K562 (cell line): ENCODE data around the gene IL10RB. TPM values are rescaled to one million over a fixed set of nuclear protein-coding genes. Genes with fewer than 3 reads are reported as not detected.

Source experiments
- ATAC-seq: fragments of 200-7000 bp; cut with Tn5 transposase; 3 replicates; pipeline ENCODE4 v1.9.1; 2020; ENCODE audit warnings: moderate library complexity
- BruUV-seq: library from RNA; stranded (reverse); fragments of 400-500 nt; replicated peaks from 2 replicates; lab custom pipeline; 2021; lab: Mats Ljungman, UMichigan
- CTCF ChIA-PET: fragments of 300-600 bp; formaldehyde crosslinking; extraction: SDS; loops from one replicate; lab custom pipeline; 2021; ENCODE audit warnings: low intra/inter-chr PET ratio; lab: Yijun Ruan, JAX
- POLR2A ChIA-PET: fragments of 300-600, 350-650 bp; sonication (Branson Sonifier 250); formaldehyde crosslinking; extraction: SDS; loops from one replicate; lab custom pipeline; 2021; ENCODE audit warnings: antibody characterized with exemption, inconsistent platforms; lab: Yijun Ruan, JAX
- DNase-seq, 4 experiments: peaks; one replicate each; pipeline versions ENCODE4 v3.0.0 to v3.0.0-alpha.2; 2011 to 2018; ENCODE audit warnings: low spot score in 3 of 4, mixed read lengths in 3 of 4; ENCODE audit errors: extremely low read depth in 1 of 4
- FAIRE-seq: peaks from 2 replicates; lab custom pipeline; 2011; peaks lifted over from hg19 to GRCh38; lab: Jason Lieb, UNC
- H2AFZ ChIP-seq: 2 replicates; pipeline ENCODE4 v1.6.0; 2011; ENCODE audit warnings: low read depth, low read length, control low read depth, inconsistent platforms
- H3K27ac ChIP-seq: fragments of 200-600 bp; 3 replicates; pipeline ENCODE4 v1.8.0; 2011; ENCODE audit warnings: low read depth, mild to moderate bottlenecking, control low read depth, inconsistent platforms, low read length, moderate library complexity, mixed read lengths; ENCODE audit errors: extremely low read depth
- H3K27me3 ChIP-seq, 2 experiments: fragments of 300-600 bp in 1 of 2; 2 replicates in 1 of 2; 3 replicates in 1 of 2; pipeline versions ENCODE4 v1.6.0 to v1.8.0; 2011; ENCODE audit warnings: inconsistent platforms in 2 of 2, low read length in 2 of 2, mild to moderate bottlenecking in 1 of 2, mixed read lengths in 1 of 2, moderate library complexity in 1 of 2; ENCODE audit not compliant: control insufficient read depth in 2 of 2, insufficient read depth in 2 of 2
- H3K36me3 ChIP-seq: fragments of 300-600 bp; 3 replicates; pipeline ENCODE4 v1.8.0; 2011; ENCODE audit warnings: mild to moderate bottlenecking, low read length, inconsistent platforms; ENCODE audit not compliant: control insufficient read depth, insufficient read depth
- H3K4me1 ChIP-seq, 2 experiments: fragments of 200-600 bp in 1 of 2; replicated peaks in 1 of 2; 2 replicates in 1 of 2; 3 replicates in 1 of 2; pipeline versions ENCODE4 v1.5.1 to v1.8.0; 2011; ENCODE audit warnings: inconsistent platforms in 2 of 2, low read length in 2 of 2, mild to moderate bottlenecking in 1 of 2, mixed read lengths in 1 of 2, moderate library complexity in 1 of 2; ENCODE audit not compliant: control insufficient read depth in 2 of 2, insufficient read depth in 2 of 2
- H3K4me2 ChIP-seq: 2 replicates; pipeline ENCODE4 v1.6.1; 2011; ENCODE audit warnings: low read length, control low read depth, inconsistent platforms, mixed read lengths; ENCODE audit not compliant: insufficient read depth
- H3K4me3 ChIP-seq: fragments of 200-600 bp; sonication (generic), shearing (Covaris generic); 2 replicates; pipeline ENCODE4 v1.5.1; 2016; ENCODE audit warnings: control low read depth, inconsistent platforms
- H3K79me2 ChIP-seq: fragments of 200-600 bp; 3 replicates; pipeline ENCODE4 v1.8.0; 2011; ENCODE audit warnings: low read length, inconsistent platforms; ENCODE audit not compliant: control insufficient read depth, insufficient read depth
- H3K9ac ChIP-seq, 2 experiments: 2 replicates each; pipeline versions ENCODE4 v1.6.0 to v1.6.1; 2011; ENCODE audit warnings: low read depth in 2 of 2, low read length in 2 of 2, control low read depth in 1 of 2, inconsistent platforms in 1 of 2, mild to moderate bottlenecking in 1 of 2, mixed read lengths in 1 of 2; ENCODE audit not compliant: insufficient read depth in 1 of 2
- H3K9me1 ChIP-seq: one replicate; pipeline ENCODE4 v1.6.0; 2011; ENCODE audit warnings: inconsistent platforms, mild to moderate bottlenecking, low read length, moderate library complexity; ENCODE audit not compliant: control insufficient read depth, insufficient read depth
- H3K9me3 ChIP-seq: replicated peaks from 2 replicates; pipeline ENCODE4 v1.5.1; 2011; ENCODE audit warnings: low read depth, low read length, inconsistent platforms; ENCODE audit not compliant: control insufficient read depth, insufficient read depth
- H4K20me1 ChIP-seq: replicated peaks from 2 replicates; pipeline ENCODE4 v1.6.1; 2011; ENCODE audit warnings: low read length, inconsistent platforms, mixed read lengths; ENCODE audit not compliant: control insufficient read depth, insufficient read depth
- ARID2 ChIP-seq: fragments of 450-650 bp; IDR thresholded peaks from 2 replicates; pipeline ENCODE4 v1.6.1; 2017; ENCODE audit warnings: antibody characterized with exemption, mild to moderate bottlenecking
- ASH1L ChIP-seq: fragments of 450-650 bp; IDR thresholded peaks from 2 replicates; pipeline ENCODE4 v1.6.1; 2018; ENCODE audit warnings: borderline replicate concordance, mild to moderate bottlenecking, low read depth; ENCODE audit not compliant: partially characterized antibody
- CBFA2T2 ChIP-seq: fragments of 450-650 bp; conservative IDR thresholded peaks from 2 replicates; pipeline ENCODE4 v1.6.1; 2017; ENCODE audit warnings: mild to moderate bottlenecking
- CBFA2T3 ChIP-seq: fragments of 450-650 bp; IDR thresholded peaks from 2 replicates; pipeline ENCODE4 v1.6.1; 2017
- HNRNPL ChIP-seq: fragments of 200-400 bp; formaldehyde crosslinking; IDR thresholded peaks from 2 replicates; pipeline ENCODE4 v1.6.1; 2017; ENCODE audit warnings: low read depth, mild to moderate bottlenecking, low read length
- HOXB6 ChIP-seq: fragments of 250-450 bp; sonication (Bioruptor Pico); IDR thresholded peaks from 2 replicates; pipeline ENCODE4 v1.5.1; 2022; ENCODE audit warnings: mild to moderate bottlenecking, borderline replicate concordance
- KAT2B ChIP-seq: IDR thresholded peaks from one replicate; pipeline ENCODE4 v1.6.1; 2012; ENCODE audit warnings: low read depth, mild to moderate bottlenecking, control low read depth, inconsistent platforms, low read length, moderate library complexity
- KDM5B ChIP-seq: fragments of 200-600 bp; sonication (generic); IDR thresholded peaks from 2 replicates; pipeline ENCODE4 v1.6.1; 2012; ENCODE audit warnings: low read depth, mild to moderate bottlenecking, moderate library complexity, low read length, control low read depth, inconsistent platforms; ENCODE audit not compliant: insufficient replicate concordance
- RBM39 ChIP-seq: fragments of 200-400 bp; formaldehyde crosslinking; optimal IDR thresholded peaks from 2 replicates; pipeline ENCODE3; 2018; ENCODE audit warnings: low read depth, low read length
- RCOR1 ChIP-seq, 2 experiments: IDR thresholded peaks; 2 replicates each; pipeline ENCODE4 v1.6.1; 2012; ENCODE audit warnings: low read depth in 2 of 2, low read length in 2 of 2, borderline replicate concordance in 1 of 2, improper control_type of control experiment in 1 of 2
- TARDBP ChIP-seq: fragments of 450-650 bp; IDR thresholded peaks from 2 replicates; pipeline ENCODE4 v1.6.1; 2016
- TEAD4 ChIP-seq, 2 experiments: sonication (generic) in 1 of 2; formaldehyde crosslinking in 1 of 2; IDR thresholded peaks; 2 replicates each; pipeline versions ENCODE4 v1.6.1 to v1.8.0; 2012 to 2022; ENCODE audit warnings: borderline replicate concordance in 1 of 2, inconsistent platforms in 1 of 2, low read length in 1 of 2, mild to moderate bottlenecking in 1 of 2, missing genetic modification reagents in 1 of 2
- ZC3H8 ChIP-seq: fragments of 450-650 bp; IDR thresholded peaks from 2 replicates; pipeline ENCODE4 v1.6.1; 2017
- ZNF217 ChIP-seq: sonication (generic); formaldehyde crosslinking; IDR thresholded peaks from 2 replicates; pipeline ENCODE4 v1.8.0; 2022; ENCODE audit warnings: mild to moderate bottlenecking, missing genetic modification reagents
- ZNF263 ChIP-seq: sonication (generic); formaldehyde crosslinking; IDR thresholded peaks from 2 replicates; pipeline ENCODE4 v1.8.0; 2022; ENCODE audit warnings: mild to moderate bottlenecking, missing genetic modification reagents, borderline replicate concordance
- ZNF3 ChIP-seq: fragments of 250-450 bp; sonication (Bioruptor Pico); IDR thresholded peaks from 2 replicates; pipeline ENCODE4 v1.5.0; 2021; ENCODE audit warnings: mild to moderate bottlenecking, moderate library complexity
- ZNF354B ChIP-seq: fragments of 250-450 bp; sonication (Bioruptor Pico); IDR thresholded peaks from 2 replicates; pipeline ENCODE4 v1.4.0; 2020
- ZNF561 ChIP-seq: fragments of 450-650 bp; formaldehyde crosslinking; conservative IDR thresholded peaks from 2 replicates; pipeline ENCODE4 v1.4.0; 2020; ENCODE audit warnings: mild to moderate bottlenecking, moderate library complexity
- ZNF699 ChIP-seq: fragments of 250-450 bp; sonication (Bioruptor Pico); IDR thresholded peaks from 2 replicates; pipeline ENCODE4 v1.8.0; 2021; ENCODE audit warnings: mild to moderate bottlenecking, moderate library complexity; ENCODE audit not compliant: insufficient replicate concordance
- ZNF766 ChIP-seq: fragments of 200-800 bp; sonication (Bioruptor generic); conservative IDR thresholded peaks from 2 replicates; pipeline ENCODE4 v1.6.1; 2016; ENCODE audit warnings: missing genetic modification characterization, missing compliant biosample characterization
- ZNF780A ChIP-seq: fragments of 250-450 bp; sonication (Bioruptor Pico); IDR thresholded peaks from 2 replicates; pipeline ENCODE4 v1.5.0; 2021; ENCODE audit warnings: mild to moderate bottlenecking
- WGBS: fragments of 100-300 bp; shearing (Covaris generic); methylation state at CpG from one replicate; pipeline ENCODE4 v1.1.6; 2016; ENCODE audit warnings: low coverage, mixed read lengths; ENCODE audit not compliant: insufficient coverage; ENCODE audit errors: missing lambda C conversion rate; 5-methylcytosine and 5-hydroxymethylcytosine counted together
- in situ Hi-C: fragments of 300-500 bp; cut with MboI; formaldehyde crosslinking; loops from 4 replicates; pipeline ENCODE4 v1.15.0; 2018; ENCODE audit warnings: inconsistent platforms, mixed read lengths
- intact Hi-C: fragments of 100-400 bp; cut with micrococcal nuclease; formaldehyde crosslinking; loops from 2 replicates; pipeline ENCODE4 v1.14.2; 2022
- polyA plus RNA-seq, 8 experiments: library from polyadenylated mRNA; depleted of rRNA in 4 of 8; stranded (reverse) in 5 of 8; unstranded in 3 of 8; fragments of >200 nt; fragmentation: Nextera tagmentation in 2 of 8; fragmentation: Illumina TruSeq in 1 of 8; extraction: Ambion mirVana in 2 of 8; extraction: Trizol in 1 of 8; gene quantifications; 2 replicates each; pipeline versions ENCODE4 v1.2.1 to v1.2.3, GENCODE V29; 2011 to 2014; ENCODE audit warnings: inconsistent platforms in 1 of 8, missing spikeins in 1 of 8
- total RNA-seq, 7 experiments: library from RNA; depleted of rRNA in 6 of 7; stranded (reverse); fragments of >200 nt in 6 of 7; fragmentation: Illumina TruSeq in 2 of 7; extraction: Trizol in 2 of 7; gene quantifications; 2 replicates each; pipeline versions ENCODE4 v1.2.1 to v1.2.3, GENCODE V29; 2011 to 2021; ENCODE audit warnings: low replicate concordance in 1 of 7
- TF ChIP-seq, protein P1 (sequence below), 3 experiments: fragments of 200-800 bp in 1 of 3; sonication (Bioruptor generic) in 1 of 3; sonication (generic) in 1 of 3; formaldehyde crosslinking in 1 of 3; IDR thresholded peaks; 2 replicates each; pipeline versions ENCODE4 v1.6.1 to v1.8.0; 2016 to 2022; ENCODE audit warnings: mild to moderate bottlenecking in 2 of 3, missing compliant biosample characterization in 2 of 3, missing genetic modification characterization in 2 of 3, missing genetic modification reagents in 1 of 3

The IL10RB gene
- total and polyA plus RNA-seq, 9 of the 15 experiments (the other 6 are each of a cell fraction or from before 2014, with no cell fraction given): 10.9 to 33.8 (median 23.0) TPM

DNA sequence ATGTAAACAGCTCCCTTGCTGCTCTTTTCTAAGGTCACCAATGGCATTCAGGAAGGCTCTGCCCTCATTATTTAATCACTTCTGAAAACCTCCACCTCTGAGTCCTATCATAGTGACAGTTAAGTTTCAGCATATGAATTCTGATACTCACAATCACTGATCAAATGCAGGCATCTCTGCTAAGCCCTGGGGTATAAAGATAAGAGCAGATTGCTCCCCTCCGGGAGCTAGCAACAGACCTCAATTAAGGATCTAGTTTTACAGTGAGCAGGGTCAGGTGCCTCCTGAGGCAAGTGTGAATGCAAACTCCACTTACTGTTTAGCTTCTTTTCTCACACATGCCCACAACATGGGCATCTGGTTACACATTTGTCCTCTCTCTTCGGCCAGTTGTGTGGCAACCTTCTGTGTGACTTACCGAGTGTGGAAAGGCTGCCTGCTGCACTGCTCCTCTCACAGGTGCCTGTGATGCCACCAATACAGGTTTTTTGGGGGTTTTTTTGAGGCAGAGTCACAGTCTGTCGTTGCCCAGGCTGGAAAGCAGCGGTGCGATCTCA, 15.0 kb downstream of the IL10RB start:
- Histone ChIP-seq H3K27me3 (no peaks in the 10 kb centered on the region), H3K79me2 (no peaks in the 10 kb centered on the region), H3K9me3 (no peaks in the 10 kb centered on the region), H3K4me1 (peaks cover 3 to 6% of the 10 kb centered on the region in 2 experiments; a peak in 3 of 5 replicates), H3K27ac (no peak overlapping the region), H3K4me2 (no peak overlapping the region), H3K9ac (no peak overlapping the region), H4K20me1 (no peaks in the 10 kb centered on the region), H3K36me3 (peaks cover 23% of the 10 kb centered on the region; the same call in 2 of the 3 replicates), H3K9me1 (no peaks in the 10 kb centered on the region), H3K4me3 (no peak overlapping the region), H2AFZ (no peak overlapping the region)
- no TSS peak for BruUV-seq
- ATAC-seq (peak; percentile 37), FAIRE-seq (no peak), DNase-seq (no peak)
- intact Hi-C loops (no loop called here), in situ Hi-C loops (no loop called here)
- ChIA-PET POLR2A (interaction anchor here (0.5 to 1.2 kb wide), 5 partner anchors 9 to 751 kb away, joined by 3 to 4 read pairs (median 3); partner anchors contain the start of genes IFNAR1 and IFNAR2), CTCF (interaction anchor here (0.6 kb wide), 1 partner anchor 79 kb away, joined by 3 read pairs; no protein-coding TSS in a partner anchor)
- WGBS: 67% methylated on average over 6 of the region's 6 CpGs
- no peak for TF ChIP-seq ZNF766 (CRISPR knock-in tag)
- TF ChIP-seq KAT2B: no peak
- no peak for TF ChIP-seq ZC3H8
- TF ChIP-seq HNRNPL: no peak
- TF ChIP-seq HOXB6: no peak
- TF ChIP-seq ASH1L: no peak
- no peak for TF ChIP-seq KDM5B
- no peak for TF ChIP-seq ZNF354B (CRISPR knock-in tag)
- no peak for TF ChIP-seq ZNF699
- TF ChIP-seq TARDBP: no peak
- 0 out of 4 replicates have a peak, but pooled peaks of 1 of the 2 experiments have one; percentile 40 for TF ChIP-seq RCOR1 (IDR thresholded peaks at IDR 0.05; ENCODE audit: borderline replicate concordance in 1 of 2, low read depth in 2 of 2, low read length in 2 of 2)
- no peak for TF ChIP-seq ZNF217 (CRISPR knock-in tag)
- no peak for TF ChIP-seq ZNF780A (CRISPR knock-in tag)
- peak; percentile 69 for TF ChIP-seq CBFA2T3
- TF ChIP-seq CBFA2T2: peak; percentile 34; the same call in 1 of the 2 replicates
- no peak for TF ChIP-seq ZNF3 (CRISPR knock-in tag)
- TF ChIP-seq TEAD4 (IDR thresholded peaks at IDR 0.05; ENCODE audit: low read length): peak; percentile 26; the same call in 1 of the 2 replicates
- TF ChIP-seq TEAD4 (CRISPR knock-in tag; IDR thresholded peaks at IDR 0.05; ENCODE audit: borderline replicate concordance): no peak
- no peak for TF ChIP-seq ZNF263 (CRISPR knock-in tag)
- TF ChIP-seq RBM39: no peak
- TF ChIP-seq, protein P1, sequence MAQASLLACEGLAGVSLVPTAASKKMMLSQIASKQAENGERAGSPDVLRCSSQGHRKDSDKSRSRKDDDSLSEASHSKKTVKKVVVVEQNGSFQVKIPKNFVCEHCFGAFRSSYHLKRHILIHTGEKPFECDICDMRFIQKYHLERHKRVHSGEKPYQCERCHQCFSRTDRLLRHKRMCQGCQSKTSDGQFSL (CRISPR knock-in tag; IDR thresholded peaks at IDR 0.05): no peak
- TF ChIP-seq, protein P1 (tag; IDR thresholded peaks at IDR 0.05): no peak
- no peak for TF ChIP-seq ZNF561 (CRISPR knock-in tag)
- no peak for TF ChIP-seq ARID2
